HuH-7 (cell line): ENCODE data around the gene ANAPC16.

Experiments used
- DNase-seq: peaks from one replicate; pipeline ENCODE4 v3.0.0; 2011; ENCODE audit warnings: low spot score

Gene ANAPC16

DNA sequence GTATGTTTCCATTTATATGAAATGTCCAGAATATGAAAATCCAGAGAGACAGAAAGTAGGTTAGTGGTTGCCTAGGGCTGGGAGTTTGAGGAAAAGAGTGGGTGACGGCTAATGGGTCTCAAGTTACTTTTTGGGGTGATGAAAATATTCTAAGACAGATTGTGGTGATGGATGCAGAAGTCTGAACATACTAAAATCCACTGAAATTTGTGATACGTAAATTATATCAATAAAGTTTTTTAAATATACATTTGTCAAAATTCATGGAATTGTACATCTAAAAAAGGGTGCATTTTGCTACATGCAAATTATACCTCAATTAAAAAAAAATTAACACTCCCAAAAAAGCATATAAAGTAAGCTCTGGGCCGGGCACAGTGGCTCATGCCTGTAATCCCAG, 67.3 kb downstream of the ANAPC16 start:
- no peak for DNase-seq
